ENCODE data around the gene ZMYM1. TPM values are rescaled to one million over a fixed set of nuclear protein-coding genes. Genes with fewer than 3 reads are reported as not detected.
"Not testable (repeated sequence)": the region's sequence is repeated elsewhere in the genome, so short reads cannot be mapped to it uniquely, and the experiment has no call there.

ZMYM1 gene
- total RNA-seq, 2 donors from 2014 or later, result 4.3 to 6.0 TPM

- ATAC-seq, result no peak
- intact Hi-C loops (cut with DNase I), result no loop called here
- TF ChIP-seq POLR2A (IDR thresholded peaks at IDR 0.05) (no peak), CTCF (IDR thresholded peaks at IDR 0.05) (no peak)
- H3K36me3 ChIP-seq (replicated peaks in 1 of 2; ENCODE audit: insufficient read depth in 1 of 2, low read depth in 2 of 2), result no peaks in the 10 kb centered on the region
- no peak overlapping the region for H3K27ac ChIP-seq
- 67 to 80% methylated on average over 3 of the region's 3 CpGs for WGBS, 2 donors
- H3K4me1 ChIP-seq, result no peaks in the 10 kb centered on the region
- no peaks in the 10 kb centered on the region for H3K27me3 ChIP-seq
- no peak overlapping the region for H3K4me3 ChIP-seq
- no peaks in the 10 kb centered on the region for H3K9me3 ChIP-seq
- DNase-seq, result no peak
Observed at GRCh38 chr1:35053433-35053832, 25.8 kb upstream of the ZMYM1 start.

- H3K4me3 ChIP-seq; ATAC-seq; H3K4me1 ChIP-seq; intact Hi-C loops (cut with DNase I); H3K9me3 ChIP-seq; DNase-seq; H3K36me3 ChIP-seq (replicated peaks in 1 of 2; ENCODE audit: insufficient read depth in 1 of 2, low read depth in 2 of 2); H3K27me3 ChIP-seq; H3K27ac ChIP-seq: not testable (repeated sequence)
- WGBS, 2 donors, result 47 to 51% methylated on average over 3 of the region's 3 CpGs
Observed at GRCh38 chr1:35054282-35054681, 24.9 kb upstream of the ZMYM1 start.

GRCh38 chr1:35058321-35058720 lies 20.9 kb upstream of the ZMYM1 start:
- H3K36me3 ChIP-seq (replicated peaks in 1 of 2; ENCODE audit: insufficient read depth in 1 of 2, low read depth in 2 of 2); ATAC-seq; H3K4me3 ChIP-seq; DNase-seq; H3K9me3 ChIP-seq; H3K27me3 ChIP-seq; intact Hi-C loops (cut with DNase I); H3K4me1 ChIP-seq; H3K27ac ChIP-seq: not testable (repeated sequence)
- 84 to 92% methylated on average over 7 of the region's 7 CpGs for WGBS, 2 donors

GRCh38 chr1:35058988-35059387 lies 20.2 kb upstream of the ZMYM1 start:
- DNase-seq, result no peak
- no peaks in the 10 kb centered on the region for H3K4me1 ChIP-seq
- H3K27me3 ChIP-seq, result no peaks in the 10 kb centered on the region
- 64 to 73% methylated on average over 2 of the region's 2 CpGs for WGBS, 2 donors
- H3K9me3 ChIP-seq, result no peaks in the 10 kb centered on the region
- H3K4me3 ChIP-seq, result no peak overlapping the region
- intact Hi-C loops (cut with DNase I), result no loop called here
- no peaks in the 10 kb centered on the region for H3K36me3 ChIP-seq (replicated peaks in 1 of 2; ENCODE audit: insufficient read depth in 1 of 2, low read depth in 2 of 2)
- no peak for ATAC-seq
- TF ChIP-seq POLR2A (IDR thresholded peaks at IDR 0.05) (no peak), CTCF (IDR thresholded peaks at IDR 0.05) (no peak)
- H3K27ac ChIP-seq, result no peak overlapping the region

GRCh38 chr1:35062518-35063196 lies 16.5 kb upstream of the ZMYM1 start:
- TF ChIP-seq POLR2A (IDR thresholded peaks at IDR 0.05), result no peak
- no peak for TF ChIP-seq CTCF (IDR thresholded peaks at IDR 0.05)
- 56 to 64% methylated on average over 4 of the region's 4 CpGs for WGBS, 2 donors
- Histone ChIP-seq H3K9me3 (no peaks in the 10 kb centered on the region), H3K27me3 (no peaks in the 10 kb centered on the region), H3K27ac (no peak overlapping the region), H3K36me3 (replicated peaks in 1 of 2; ENCODE audit: insufficient read depth in 1 of 2, low read depth in 2 of 2) (no peaks in the 10 kb centered on the region), H3K4me1 (no peaks in the 10 kb centered on the region), H3K4me3 (no peak overlapping the region)
- ATAC-seq (no peak), DNase-seq (no peak)
- intact Hi-C loops (cut with DNase I), result no loop called here

- no peak for ATAC-seq
- Histone ChIP-seq H3K27ac (no peak overlapping the region), H3K4me1 (no peaks in the 10 kb centered on the region), H3K4me3 (no peak overlapping the region), H3K9me3 (no peaks in the 10 kb centered on the region), H3K36me3 (replicated peaks in 1 of 2; ENCODE audit: insufficient read depth in 1 of 2, low read depth in 2 of 2) (no peaks in the 10 kb centered on the region), H3K27me3 (no peaks in the 10 kb centered on the region)
- WGBS, 2 donors, result 77 to 84% methylated on average over 2 of the region's 2 CpGs
- no peak for TF ChIP-seq CTCF (IDR thresholded peaks at IDR 0.05)
- TF ChIP-seq POLR2A (IDR thresholded peaks at IDR 0.05), result no peak
- intact Hi-C loops (cut with DNase I), result no loop called here
- DNase-seq, result no peak
Observed at GRCh38 chr1:35064265-35064664, 14.9 kb upstream of the ZMYM1 start.
